ENCODE data around the gene ZIM2. TPM values are rescaled to one million over a fixed set of nuclear protein-coding genes. Genes with fewer than 3 reads are reported as not detected.

The ZIM2 gene
- total RNA-seq, 1 donor from 2014 or later: 0.74 TPM

- Histone ChIP-seq H3K4me3 (no peak overlapping the region), H3K36me3 (no peaks in the 10 kb centered on the region), H3K9me3 (no peaks in the 10 kb centered on the region), H3K27me3 (no peaks in the 10 kb centered on the region), H3K27ac (no peak overlapping the region), H3K4me1 (no peaks in the 10 kb centered on the region)
- no peak for DNase-seq (ENCODE audit: extremely low spot score in 2 of 2)
- TF ChIP-seq CTCF (IDR thresholded peaks at IDR 0.05): no peak
- TF ChIP-seq POLR2A (IDR thresholded peaks at IDR 0.05): no peak
- TF ChIP-seq POLR2AphosphoS5 (IDR thresholded peaks at IDR 0.05; ENCODE audit: insufficient read depth in 1 of 2, low read depth in 1 of 2): no peak
- intact Hi-C loops (cut with DNase I): no loop called here
Measured at GRCh38 chr19:56877069-56877715, 36.7 kb upstream of the ZIM2 start.

DNA sequence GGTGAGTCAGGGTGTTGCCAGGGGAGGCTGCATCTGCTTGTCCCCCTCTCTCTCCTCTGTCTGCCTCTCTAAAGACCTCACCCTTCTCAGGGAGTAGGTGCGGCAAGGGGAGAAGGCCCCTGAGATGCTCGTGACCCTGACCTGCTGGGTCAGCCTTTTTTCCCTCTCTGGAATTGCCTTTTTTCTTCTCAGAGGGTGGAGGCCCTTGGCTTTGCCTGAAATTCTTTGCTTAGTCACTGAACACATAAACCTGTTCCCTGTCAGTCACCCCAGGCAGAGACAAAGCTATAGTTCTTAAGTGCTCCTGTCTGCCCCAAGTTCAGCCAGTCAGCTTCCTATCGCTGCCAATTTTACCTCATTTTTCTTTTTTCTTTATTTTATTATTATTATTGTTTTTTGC, 35.2 kb upstream of the ZIM2 start:
- Histone ChIP-seq H3K36me3 (no peaks in the 10 kb centered on the region), H3K27ac (no peak overlapping the region), H3K9me3 (no peaks in the 10 kb centered on the region), H3K4me3 (no peak overlapping the region), H3K27me3 (no peaks in the 10 kb centered on the region), H3K4me1 (no peaks in the 10 kb centered on the region)
- DNase-seq (ENCODE audit: extremely low spot score in 2 of 2): no peak
- TF ChIP-seq POLR2AphosphoS5 (IDR thresholded peaks at IDR 0.05; ENCODE audit: insufficient read depth in 1 of 2, low read depth in 1 of 2): no peak
- no peak for TF ChIP-seq CTCF (IDR thresholded peaks at IDR 0.05)
- TF ChIP-seq POLR2A (IDR thresholded peaks at IDR 0.05): no peak
- intact Hi-C loops (cut with DNase I): no loop called here

DNA sequence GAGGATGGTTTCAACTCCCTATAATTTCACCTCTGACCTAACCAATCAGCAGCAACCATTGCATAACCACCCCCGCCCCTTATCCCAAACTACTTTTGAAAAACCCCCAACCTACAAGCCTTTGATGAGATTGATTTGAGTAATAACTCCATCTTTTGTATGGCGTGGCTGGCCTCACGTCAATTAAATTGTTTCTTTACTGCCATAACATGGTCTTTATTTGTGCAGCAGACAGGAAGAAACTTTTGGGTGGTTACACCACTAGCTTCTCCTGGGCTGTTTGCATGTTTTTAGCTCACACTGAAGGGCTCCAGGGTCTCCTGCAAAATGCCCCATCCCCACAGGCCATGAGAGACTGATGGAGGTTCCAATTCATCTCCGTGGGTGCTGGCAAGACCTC, 34.0 kb upstream of the ZIM2 start:
- no peak overlapping the region for H3K27ac ChIP-seq
- H3K9me3 ChIP-seq: no peaks in the 10 kb centered on the region
- no peak for TF ChIP-seq POLR2AphosphoS5 (IDR thresholded peaks at IDR 0.05; ENCODE audit: insufficient read depth in 1 of 2, low read depth in 1 of 2)
- intact Hi-C loops (cut with DNase I): no loop called here
- H3K36me3 ChIP-seq: no peaks in the 10 kb centered on the region
- DNase-seq (ENCODE audit: extremely low spot score in 2 of 2): no peak
- no peaks in the 10 kb centered on the region for H3K4me1 ChIP-seq
- no peak overlapping the region for H3K4me3 ChIP-seq
- no peaks in the 10 kb centered on the region for H3K27me3 ChIP-seq

DNA sequence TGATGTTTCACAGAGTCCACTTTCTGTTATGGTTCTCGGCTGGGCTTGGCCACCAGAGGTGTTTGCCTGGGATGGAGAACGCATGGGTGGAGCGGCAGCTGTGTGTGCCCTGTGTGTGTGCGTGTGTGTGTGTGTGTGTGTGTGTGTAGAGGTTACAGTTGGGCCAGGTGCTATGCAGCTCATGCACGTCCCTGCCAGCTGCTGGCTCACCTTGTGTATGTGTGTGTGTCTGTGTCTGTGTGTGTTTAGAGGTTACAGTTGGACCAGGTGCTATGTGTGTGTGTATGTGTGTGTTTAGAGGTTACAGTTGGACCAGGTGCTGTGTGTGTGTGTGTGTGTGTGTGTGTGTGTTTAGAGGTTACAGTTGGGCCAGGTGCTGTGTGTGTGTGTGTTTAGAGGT, 33.0 kb upstream of the ZIM2 start:
- no peaks in the 10 kb centered on the region for H3K36me3 ChIP-seq
- TF ChIP-seq CTCF (IDR thresholded peaks at IDR 0.05) (no peak), POLR2AphosphoS5 (IDR thresholded peaks at IDR 0.05; ENCODE audit: insufficient read depth in 1 of 2, low read depth in 1 of 2) (no peak), POLR2A (IDR thresholded peaks at IDR 0.05) (no peak)
- H3K4me1 ChIP-seq: no peaks in the 10 kb centered on the region
- H3K9me3 ChIP-seq: no peaks in the 10 kb centered on the region
- no peak overlapping the region for H3K27ac ChIP-seq
- intact Hi-C loops (cut with DNase I): no loop called here
- no peaks in the 10 kb centered on the region for H3K27me3 ChIP-seq
- H3K4me3 ChIP-seq: no peak overlapping the region
- no peak for DNase-seq (ENCODE audit: extremely low spot score in 2 of 2)

GRCh38 chr19:56869886-56870285, 29.4 kb upstream of the ZIM2 start:
- Histone ChIP-seq H3K36me3 (no peaks in the 10 kb centered on the region), H3K27me3 (no peaks in the 10 kb centered on the region), H3K4me1 (no peaks in the 10 kb centered on the region), H3K9me3 (no peaks in the 10 kb centered on the region), H3K4me3 (no peak overlapping the region), H3K27ac (no peak overlapping the region)
- DNase-seq (ENCODE audit: extremely low spot score in 2 of 2): no peak
- intact Hi-C loops (cut with DNase I): no loop called here
- TF ChIP-seq POLR2A (IDR thresholded peaks at IDR 0.05) (no peak), CTCF (IDR thresholded peaks at IDR 0.05) (no peak), POLR2AphosphoS5 (IDR thresholded peaks at IDR 0.05; ENCODE audit: insufficient read depth in 1 of 2, low read depth in 1 of 2) (no peak)

Data from vagina (tissue), 2 donors.